ENCODE results near the gene DNM3. TPM values are rescaled to one million over a fixed set of nuclear protein-coding genes. Genes with fewer than 3 reads are reported as not detected.

DNM3 gene
- total and polyA plus RNA-seq, 2 donors (not counting 1 experiment from before 2014, with no cell fraction given): 1.0 to 1.3 TPM

DNA sequence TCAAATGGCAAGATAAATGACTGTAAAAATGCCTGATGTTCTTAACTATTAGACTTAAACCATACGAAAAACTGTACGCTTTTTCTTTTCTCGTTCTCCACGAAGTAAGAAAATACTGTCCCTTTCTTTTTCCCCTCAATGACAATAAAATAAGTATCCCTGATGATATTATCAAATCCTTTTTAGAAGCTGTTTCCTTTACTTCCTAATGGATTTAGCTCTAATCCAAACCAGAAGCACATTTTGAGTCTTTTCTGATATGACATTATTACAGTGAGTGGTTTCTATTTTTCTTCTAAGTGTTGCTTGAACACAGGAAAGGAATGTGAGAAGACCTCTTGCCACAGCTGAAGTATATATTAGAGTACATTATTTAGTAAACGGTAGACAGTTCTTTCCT is 32.4 kb downstream of the DNM3 start:
- Histone ChIP-seq H3K36me3 (replicated peaks in 1 of 2; ENCODE audit: control extremely low read depth in 1 of 2, control insufficient read depth in 1 of 2, extremely low read depth in 1 of 2, insufficient read depth in 2 of 2, low read length in 1 of 2) (no peaks in the 10 kb centered on the region), H2AFZ (ENCODE audit: insufficient read depth, low read depth, low read length, poor library complexity, severe bottlenecking) (no peak overlapping the region), H3K27me3 (replicated peaks in 1 of 4; ENCODE audit: control extremely low read depth in 1 of 4, control insufficient read depth in 3 of 4, insufficient read depth in 4 of 4, low read length in 3 of 4) (no peaks in the 10 kb centered on the region), H3K9me3 (ENCODE audit: control extremely low read depth in 1 of 3, control insufficient read depth in 2 of 3, insufficient read depth in 1 of 3, low read length in 2 of 3) (no peaks in the 10 kb centered on the region), H3K4me2 (replicated peaks; ENCODE audit: low read depth, low read length, poor library complexity, severe bottlenecking) (no peak overlapping the region), H4K20me1 (ENCODE audit: control insufficient read depth, insufficient read depth, low read length, poor library complexity, severe bottlenecking) (no peaks in the 10 kb centered on the region), H3K79me2 (ENCODE audit: control insufficient read depth, insufficient read depth, low read length) (no peaks in the 10 kb centered on the region), H3K4me1 (ENCODE audit: control insufficient read depth in 2 of 2, insufficient read depth in 2 of 2, low read length in 2 of 2) (no peaks in the 10 kb centered on the region), H3K4me3 (ENCODE audit: control extremely low read depth in 1 of 5, extremely low read depth in 1 of 5, insufficient read depth in 1 of 5, low read depth in 2 of 5, low read length in 4 of 5) (no peak overlapping the region), H3K9ac (ENCODE audit: low read length) (no peak overlapping the region), H3K27ac (ENCODE audit: low read length in 2 of 2) (no peak overlapping the region)
- POLR2A ChIA-PET: no interaction called here
- Mint-ChIP-seq H3K27ac (no peak overlapping the region), H3K4me3 (no peak overlapping the region), H3K27me3 (peaks cover 3% of the 10 kb centered on the region), H3K9me3 (ENCODE audit: insufficient read depth) (no peaks in the 10 kb centered on the region), H3K4me1 (no peaks in the 10 kb centered on the region)
- ATAC-seq (ENCODE audit: low read depth) (no peak), DNase-seq (no peak)
- TF ChIP-seq, protein P1, sequence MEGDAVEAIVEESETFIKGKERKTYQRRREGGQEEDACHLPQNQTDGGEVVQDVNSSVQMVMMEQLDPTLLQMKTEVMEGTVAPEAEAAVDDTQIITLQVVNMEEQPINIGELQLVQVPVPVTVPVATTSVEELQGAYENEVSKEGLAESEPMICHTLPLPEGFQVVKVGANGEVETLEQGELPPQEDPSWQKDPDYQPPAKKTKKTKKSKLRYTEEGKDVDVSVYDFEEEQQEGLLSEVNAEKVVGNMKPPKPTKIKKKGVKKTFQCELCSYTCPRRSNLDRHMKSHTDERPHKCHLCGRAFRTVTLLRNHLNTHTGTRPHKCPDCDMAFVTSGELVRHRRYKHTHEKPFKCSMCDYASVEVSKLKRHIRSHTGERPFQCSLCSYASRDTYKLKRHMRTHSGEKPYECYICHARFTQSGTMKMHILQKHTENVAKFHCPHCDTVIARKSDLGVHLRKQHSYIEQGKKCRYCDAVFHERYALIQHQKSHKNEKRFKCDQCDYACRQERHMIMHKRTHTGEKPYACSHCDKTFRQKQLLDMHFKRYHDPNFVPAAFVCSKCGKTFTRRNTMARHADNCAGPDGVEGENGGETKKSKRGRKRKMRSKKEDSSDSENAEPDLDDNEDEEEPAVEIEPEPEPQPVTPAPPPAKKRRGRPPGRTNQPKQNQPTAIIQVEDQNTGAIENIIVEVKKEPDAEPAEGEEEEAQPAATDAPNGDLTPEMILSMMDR (IDR thresholded peaks at IDR 0.05): no peak
- intact Hi-C loops (cut with micrococcal nuclease): no loop called here
- WGBS (ENCODE audit: insufficient coverage): no CpG with 5 or more reads among the region's 5 CpGs
- CTCF ChIA-PET: no interaction called here

DNA sequence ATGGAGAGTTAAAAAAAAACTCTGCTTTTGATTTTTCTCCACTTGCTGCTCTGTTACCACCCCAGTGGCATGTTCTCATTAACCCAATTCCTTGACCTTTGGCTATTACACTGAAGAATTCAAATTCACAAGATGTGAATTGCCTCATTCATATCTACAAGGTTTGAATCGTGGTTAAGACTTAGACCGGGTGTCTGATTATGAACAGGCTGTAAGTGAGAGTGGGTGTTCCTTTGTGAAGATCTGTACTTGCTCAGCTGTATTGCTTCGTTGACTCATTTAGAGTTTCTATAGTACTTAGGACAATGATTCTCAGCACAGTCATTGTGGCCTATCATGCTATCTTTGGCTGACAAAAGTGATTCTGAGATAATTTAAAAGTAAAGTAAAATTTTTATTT is 36.4 kb downstream of the DNM3 start:
- ChIA-PET CTCF (no interaction called here), POLR2A (no interaction called here)
- H3K9me3 Mint-ChIP-seq (ENCODE audit: insufficient read depth): no peaks in the 10 kb centered on the region
- 78% methylated on average over 1 of the region's 3 CpGs for WGBS (ENCODE audit: insufficient coverage)
- H3K27me3 ChIP-seq (replicated peaks in 1 of 4; ENCODE audit: control extremely low read depth in 1 of 4, control insufficient read depth in 3 of 4, insufficient read depth in 4 of 4, low read length in 3 of 4): no peaks in the 10 kb centered on the region
- no peaks in the 10 kb centered on the region for H3K4me1 Mint-ChIP-seq
- H3K9me3 ChIP-seq (ENCODE audit: control extremely low read depth in 1 of 3, control insufficient read depth in 2 of 3, insufficient read depth in 1 of 3, low read length in 2 of 3): no peaks in the 10 kb centered on the region
- H3K79me2 ChIP-seq (ENCODE audit: control insufficient read depth, insufficient read depth, low read length): no peaks in the 10 kb centered on the region
- H3K9ac ChIP-seq (ENCODE audit: low read length): no peak overlapping the region
- no peak overlapping the region for H3K4me2 ChIP-seq (replicated peaks; ENCODE audit: low read depth, low read length, poor library complexity, severe bottlenecking)
- H3K27ac Mint-ChIP-seq: no peak overlapping the region
- no peak for ATAC-seq (ENCODE audit: low read depth)
- no peak overlapping the region for H3K4me3 Mint-ChIP-seq
- intact Hi-C loops (cut with micrococcal nuclease): no loop called here
- no peak overlapping the region for H2AFZ ChIP-seq (ENCODE audit: insufficient read depth, low read depth, low read length, poor library complexity, severe bottlenecking)
- TF ChIP-seq EZH2 (IDR thresholded peaks at IDR 0.05; ENCODE audit: borderline replicate concordance, insufficient read depth, low read depth, low read length, poor library complexity, severe bottlenecking): no peak
- TF ChIP-seq, protein P1 (IDR thresholded peaks at IDR 0.05): no peak
- no peaks in the 10 kb centered on the region for H4K20me1 ChIP-seq (ENCODE audit: control insufficient read depth, insufficient read depth, low read length, poor library complexity, severe bottlenecking)
- H3K4me1 ChIP-seq (ENCODE audit: control insufficient read depth in 2 of 2, insufficient read depth in 2 of 2, low read length in 2 of 2): no peaks in the 10 kb centered on the region
- no peaks in the 10 kb centered on the region for H3K27me3 Mint-ChIP-seq
- DNase-seq: no peak
- H3K27ac ChIP-seq (ENCODE audit: low read length in 2 of 2): no peak overlapping the region
- no peak overlapping the region for H3K4me3 ChIP-seq (ENCODE audit: control extremely low read depth in 1 of 5, extremely low read depth in 1 of 5, insufficient read depth in 1 of 5, low read depth in 2 of 5, low read length in 4 of 5)
- H3K36me3 ChIP-seq (replicated peaks in 1 of 2; ENCODE audit: control extremely low read depth in 1 of 2, control insufficient read depth in 1 of 2, extremely low read depth in 1 of 2, insufficient read depth in 2 of 2, low read length in 1 of 2): no peaks in the 10 kb centered on the region
